ENCODE data around the gene MTLN.
"Not testable (repeated sequence)": the region's sequence is repeated elsewhere in the genome, so short reads cannot be mapped to it uniquely, and the experiment has no call there.

MTLN gene

GRCh38 chr2:110198016-110198415, 14.3 kb downstream of the MTLN start:
- no peak for DNase-seq

- DNase-seq = no peak
Measured at GRCh38 chr2:110197452-110197851, 14.9 kb downstream of the MTLN start.

GRCh38 chr2:110190169-110190568, 22.2 kb downstream of the MTLN start:
- not testable (repeated sequence) for DNase-seq

GRCh38 chr2:110182449-110182848, 29.9 kb downstream of the MTLN start:
- DNase-seq = no peak

GRCh38 chr2:110180036-110180435, 32.3 kb downstream of the MTLN start:
- no peak for DNase-seq

- no peak for DNase-seq
Measured at GRCh38 chr2:110173523-110173922, 38.8 kb downstream of the MTLN start.

GRCh38 chr2:110172506-110172905, 39.8 kb downstream of the MTLN start:
- DNase-seq = no peak

- no peak for DNase-seq
Measured at GRCh38 chr2:110170102-110170501, 42.2 kb downstream of the MTLN start.

GRCh38 chr2:110167326-110168000, 44.9 kb downstream of the MTLN start:
- no peak for DNase-seq

GRCh38 chr2:110166266-110166665, 46.1 kb downstream of the MTLN start:
- DNase-seq = no peak
